HepG2 (cell line): Measurements from ENCODE around the gene DNM1L. TPM values are rescaled to one million over a fixed set of nuclear protein-coding genes. Genes with fewer than 3 reads are reported as not detected.

Experiments
- ATAC-seq: fragments of 200-7000 bp; cut with Tn5 transposase; 3 replicates; pipeline ENCODE4 v1.9.1; 2020; ENCODE audit warnings: mild to moderate bottlenecking, moderate library complexity
- BruUV-seq: library from RNA; stranded (reverse); fragments of 400-500 nt; replicated peaks from 2 replicates; lab custom pipeline; 2021; lab: Mats Ljungman, UMichigan
- CTCF ChIA-PET: fragments of 300-600 bp; formaldehyde crosslinking; extraction: SDS; loops from one replicate; lab custom pipeline; 2021; ENCODE audit warnings: low total read pairs, inconsistent platforms, low intra/inter-chr PET ratio; lab: Yijun Ruan, JAX
- POLR2A ChIA-PET: fragments of 350-600 bp; sonication (Branson Sonifier 250); formaldehyde crosslinking; loops from one replicate; lab custom pipeline; 2020; ENCODE audit warnings: antibody characterized with exemption, inconsistent platforms; lab: Yijun Ruan, JAX
- DNase-seq: peaks from one replicate; pipeline ENCODE4 v3.0.0-alpha.2; 2015; ENCODE audit warnings: low spot score
- FAIRE-seq: peaks from 3 replicates; lab custom pipeline; 2011; peaks lifted over from hg19 to GRCh38; lab: Jason Lieb, UNC
- H2AFZ ChIP-seq: one replicate; pipeline ENCODE4 v1.6.1; 2011; ENCODE audit warnings: low read length, inconsistent platforms
- H3K27ac ChIP-seq: fragments of 300-600 bp; 3 replicates; pipeline ENCODE4 v1.8.0; 2011; ENCODE audit warnings: mixed run types, mild to moderate bottlenecking, mixed read lengths, low read length, inconsistent platforms; ENCODE audit not compliant: insufficient read depth; ENCODE audit errors: extremely low read length
- H3K27me3 ChIP-seq, 2 experiments: fragments of 200-600 bp in 1 of 2; 2 replicates in 1 of 2; 3 replicates in 1 of 2; pipeline versions ENCODE4 v1.6.0 to v1.8.0; 2011; ENCODE audit warnings: low read length in 2 of 2, mild to moderate bottlenecking in 2 of 2, moderate library complexity in 2 of 2, inconsistent platforms in 1 of 2; ENCODE audit not compliant: insufficient read depth in 2 of 2, control insufficient read depth in 1 of 2
- H3K36me3 ChIP-seq, 2 experiments: fragments of 200-600 bp in 1 of 2; replicated peaks in 1 of 2; 2 replicates in 1 of 2; 3 replicates in 1 of 2; pipeline versions ENCODE4 v1.5.1 to v1.8.0; 2011; ENCODE audit warnings: low read length in 2 of 2, inconsistent platforms in 1 of 2; ENCODE audit not compliant: insufficient read depth in 2 of 2, control insufficient read depth in 1 of 2
- H3K4me1 ChIP-seq: 2 replicates; pipeline ENCODE4 v1.5.1; 2012; ENCODE audit warnings: low read length, inconsistent platforms; ENCODE audit not compliant: insufficient read depth
- H3K4me2 ChIP-seq: 2 replicates; pipeline ENCODE4 v1.6.0; 2011; ENCODE audit warnings: low read depth, low read length, inconsistent platforms
- H3K4me3 ChIP-seq, 3 experiments: fragments of 200-600 bp in 1 of 3; sonication (generic), shearing (Covaris generic) in 1 of 3; replicated peaks in 1 of 3; 2 replicates each; pipeline ENCODE4 v1.5.1; 2011 to 2016; ENCODE audit warnings: low read length in 3 of 3, inconsistent platforms in 2 of 3, low read depth in 2 of 3, mild to moderate bottlenecking in 2 of 3, control low read depth in 1 of 3, mixed read lengths in 1 of 3; ENCODE audit not compliant: insufficient read depth in 1 of 3
- H3K79me2 ChIP-seq: one replicate; pipeline ENCODE4 v1.6.1; 2011; ENCODE audit warnings: low read length, inconsistent platforms; ENCODE audit not compliant: insufficient read depth
- H3K9ac ChIP-seq: 2 replicates; pipeline ENCODE4 v1.6.0; 2011; ENCODE audit warnings: mild to moderate bottlenecking, low read depth, low read length, inconsistent platforms; ENCODE audit not compliant: insufficient read depth
- H3K9me3 ChIP-seq: 2 replicates; pipeline ENCODE4 v1.5.1; 2012; ENCODE audit warnings: mild to moderate bottlenecking, low read length
- H4K20me1 ChIP-seq: 2 replicates; pipeline ENCODE4 v1.6.0; 2011; ENCODE audit warnings: inconsistent platforms, mild to moderate bottlenecking, low read length, moderate library complexity; ENCODE audit not compliant: insufficient read depth
- AGO1 ChIP-seq: fragments of 200-400 bp; formaldehyde crosslinking; IDR thresholded peaks from 2 replicates; pipeline ENCODE4 v1.6.1; 2017; ENCODE audit warnings: mild to moderate bottlenecking, low read depth, low read length, moderate library complexity; ENCODE audit not compliant: poor library complexity, severe bottlenecking
- GPBP1L1 ChIP-seq: sonication (generic); formaldehyde crosslinking; IDR thresholded peaks from 2 replicates; pipeline ENCODE4 v1.5.0; 2020; ENCODE audit warnings: mild to moderate bottlenecking, missing genetic modification reagents
- PCBP2 ChIP-seq: fragments of 200-400 bp; formaldehyde crosslinking; optimal IDR thresholded peaks from 2 replicates; pipeline ENCODE3; 2018; ENCODE audit warnings: low read length, low read depth; ENCODE audit not compliant: poor library complexity, severe bottlenecking
- PHF8 ChIP-seq: sonication (generic); formaldehyde crosslinking; IDR thresholded peaks from 2 replicates; pipeline ENCODE4 v1.5.0; 2020; ENCODE audit warnings: missing genetic modification reagents
- SIX1 ChIP-seq: sonication (generic); formaldehyde crosslinking; IDR thresholded peaks from 2 replicates; pipeline ENCODE4 v1.4.0; 2020; ENCODE audit warnings: missing genetic modification reagents, borderline replicate concordance
- ZFAT ChIP-seq: sonication (generic); formaldehyde crosslinking; conservative IDR thresholded peaks from 2 replicates; pipeline ENCODE4 v1.8.1; 2023; ENCODE audit warnings: missing genetic modification reagents, inconsistent platforms
- ZNF276 ChIP-seq: sonication (generic); formaldehyde crosslinking; IDR thresholded peaks from 2 replicates; pipeline ENCODE4 v1.4.0; 2020; ENCODE audit warnings: mild to moderate bottlenecking, low read depth, missing genetic modification reagents
- ZNF296 ChIP-seq: sonication (generic); formaldehyde crosslinking; conservative IDR thresholded peaks from 2 replicates; pipeline ENCODE4 v1.5.0; 2020; ENCODE audit warnings: mild to moderate bottlenecking, missing genetic modification reagents
- ZNF761 ChIP-seq: sonication (generic); formaldehyde crosslinking; conservative IDR thresholded peaks from 2 replicates; pipeline ENCODE4 v1.4.0; 2020; ENCODE audit warnings: mild to moderate bottlenecking, missing genetic modification reagents
- ZNF784 ChIP-seq: sonication (generic); formaldehyde crosslinking; IDR thresholded peaks from 2 replicates; pipeline ENCODE4 v1.5.1; 2020; ENCODE audit warnings: missing genetic modification reagents, mild to moderate bottlenecking, borderline replicate concordance
- WGBS: methylation state at CpG from one replicate; pipeline ENCODE4 v1.1.6; 2017; ENCODE audit warnings: low lambda C conversion rate; 5-methylcytosine and 5-hydroxymethylcytosine counted together
- in situ Hi-C: cut with HindIII; loops from 2 replicates; pipeline ENCODE4 v1.10.0; 2017; ENCODE audit warnings: low pct_unique_long_range_greater_than_20kb; ENCODE audit not compliant: extremely low pct_ligation_motif_present
- intact Hi-C: fragments of 100-400 bp; cut with micrococcal nuclease; formaldehyde crosslinking; loops from one replicate; pipeline ENCODE4 v1.10.0; 2022; ENCODE audit not compliant: unreplicated experiment
- polyA plus RNA-seq, 8 experiments: library from polyadenylated mRNA; depleted of rRNA in 3 of 8; stranded (reverse) in 7 of 8; unstranded in 1 of 8; fragments of >200 nt; fragmentation: Illumina TruSeq in 4 of 8; extraction: Trizol in 4 of 8; gene quantifications; 2 replicates each; pipeline versions ENCODE4 v1.2.1 to v1.2.3, GENCODE V29; 2011 to 2016; ENCODE audit warnings: low read depth in 4 of 8, missing spikeins in 1 of 8, mixed read lengths in 1 of 8; ENCODE audit not compliant: insufficient read depth in 1 of 8
- total RNA-seq, 5 experiments: library from RNA; depleted of rRNA; stranded (reverse); fragments of >200 nt; fragmentation: Illumina TruSeq; extraction: Trizol; gene quantifications; 2 replicates each; pipeline ENCODE4 v1.2.3, GENCODE V29; 2016; ENCODE audit warnings: low read depth in 1 of 5
- TF ChIP-seq, protein P1 (sequence below): sonication (generic); formaldehyde crosslinking; IDR thresholded peaks from one replicate; pipeline ENCODE4 v1.5.1; 2020; ENCODE audit warnings: mild to moderate bottlenecking, missing genetic modification reagents; ENCODE audit errors: not compliant biosample characterization

The DNM1L gene
- total and polyA plus RNA-seq, 2 of the 13 experiments (the other 11 are each of a cell fraction or from before 2014, with no cell fraction given) = 35.9 to 65.8 TPM

DNA sequence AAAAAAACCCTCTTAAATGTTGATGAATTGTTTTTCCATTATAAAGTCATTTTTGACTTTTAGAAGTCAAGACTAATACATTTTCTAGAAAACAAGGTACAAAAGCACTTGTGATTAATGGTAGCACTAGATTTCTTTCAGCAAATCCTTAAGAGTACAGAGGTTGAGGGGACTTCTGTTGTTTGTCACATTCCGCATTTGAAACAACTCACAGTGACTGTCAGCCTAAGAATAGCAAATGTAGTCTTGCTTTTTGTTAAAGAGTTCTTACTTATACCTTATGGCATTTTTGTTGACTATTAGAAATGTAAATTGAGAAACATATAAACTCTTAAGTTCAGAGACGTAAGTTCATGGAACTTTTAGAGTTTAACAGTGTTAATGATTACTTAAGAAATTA lies 60.2 kb downstream of the DNM1L start:
- Histone ChIP-seq H3K4me1 (no peaks in the 10 kb centered on the region), H3K36me3 (peaks cover 9 to 64% of the 10 kb centered on the region in 2 experiments), H3K79me2 (no peaks in the 10 kb centered on the region), H2AFZ (no peak overlapping the region), H4K20me1 (no peaks in the 10 kb centered on the region), H3K27me3 (no peaks in the 10 kb centered on the region), H3K4me2 (no peak overlapping the region), H3K27ac (no peak overlapping the region), H3K4me3 (no peak overlapping the region), H3K9ac (no peak overlapping the region), H3K9me3 (no peaks in the 10 kb centered on the region)
- intact Hi-C loops = no loop called here
- ChIA-PET CTCF (no interaction called here), POLR2A (no interaction called here)
- TF ChIP-seq, protein P1, sequence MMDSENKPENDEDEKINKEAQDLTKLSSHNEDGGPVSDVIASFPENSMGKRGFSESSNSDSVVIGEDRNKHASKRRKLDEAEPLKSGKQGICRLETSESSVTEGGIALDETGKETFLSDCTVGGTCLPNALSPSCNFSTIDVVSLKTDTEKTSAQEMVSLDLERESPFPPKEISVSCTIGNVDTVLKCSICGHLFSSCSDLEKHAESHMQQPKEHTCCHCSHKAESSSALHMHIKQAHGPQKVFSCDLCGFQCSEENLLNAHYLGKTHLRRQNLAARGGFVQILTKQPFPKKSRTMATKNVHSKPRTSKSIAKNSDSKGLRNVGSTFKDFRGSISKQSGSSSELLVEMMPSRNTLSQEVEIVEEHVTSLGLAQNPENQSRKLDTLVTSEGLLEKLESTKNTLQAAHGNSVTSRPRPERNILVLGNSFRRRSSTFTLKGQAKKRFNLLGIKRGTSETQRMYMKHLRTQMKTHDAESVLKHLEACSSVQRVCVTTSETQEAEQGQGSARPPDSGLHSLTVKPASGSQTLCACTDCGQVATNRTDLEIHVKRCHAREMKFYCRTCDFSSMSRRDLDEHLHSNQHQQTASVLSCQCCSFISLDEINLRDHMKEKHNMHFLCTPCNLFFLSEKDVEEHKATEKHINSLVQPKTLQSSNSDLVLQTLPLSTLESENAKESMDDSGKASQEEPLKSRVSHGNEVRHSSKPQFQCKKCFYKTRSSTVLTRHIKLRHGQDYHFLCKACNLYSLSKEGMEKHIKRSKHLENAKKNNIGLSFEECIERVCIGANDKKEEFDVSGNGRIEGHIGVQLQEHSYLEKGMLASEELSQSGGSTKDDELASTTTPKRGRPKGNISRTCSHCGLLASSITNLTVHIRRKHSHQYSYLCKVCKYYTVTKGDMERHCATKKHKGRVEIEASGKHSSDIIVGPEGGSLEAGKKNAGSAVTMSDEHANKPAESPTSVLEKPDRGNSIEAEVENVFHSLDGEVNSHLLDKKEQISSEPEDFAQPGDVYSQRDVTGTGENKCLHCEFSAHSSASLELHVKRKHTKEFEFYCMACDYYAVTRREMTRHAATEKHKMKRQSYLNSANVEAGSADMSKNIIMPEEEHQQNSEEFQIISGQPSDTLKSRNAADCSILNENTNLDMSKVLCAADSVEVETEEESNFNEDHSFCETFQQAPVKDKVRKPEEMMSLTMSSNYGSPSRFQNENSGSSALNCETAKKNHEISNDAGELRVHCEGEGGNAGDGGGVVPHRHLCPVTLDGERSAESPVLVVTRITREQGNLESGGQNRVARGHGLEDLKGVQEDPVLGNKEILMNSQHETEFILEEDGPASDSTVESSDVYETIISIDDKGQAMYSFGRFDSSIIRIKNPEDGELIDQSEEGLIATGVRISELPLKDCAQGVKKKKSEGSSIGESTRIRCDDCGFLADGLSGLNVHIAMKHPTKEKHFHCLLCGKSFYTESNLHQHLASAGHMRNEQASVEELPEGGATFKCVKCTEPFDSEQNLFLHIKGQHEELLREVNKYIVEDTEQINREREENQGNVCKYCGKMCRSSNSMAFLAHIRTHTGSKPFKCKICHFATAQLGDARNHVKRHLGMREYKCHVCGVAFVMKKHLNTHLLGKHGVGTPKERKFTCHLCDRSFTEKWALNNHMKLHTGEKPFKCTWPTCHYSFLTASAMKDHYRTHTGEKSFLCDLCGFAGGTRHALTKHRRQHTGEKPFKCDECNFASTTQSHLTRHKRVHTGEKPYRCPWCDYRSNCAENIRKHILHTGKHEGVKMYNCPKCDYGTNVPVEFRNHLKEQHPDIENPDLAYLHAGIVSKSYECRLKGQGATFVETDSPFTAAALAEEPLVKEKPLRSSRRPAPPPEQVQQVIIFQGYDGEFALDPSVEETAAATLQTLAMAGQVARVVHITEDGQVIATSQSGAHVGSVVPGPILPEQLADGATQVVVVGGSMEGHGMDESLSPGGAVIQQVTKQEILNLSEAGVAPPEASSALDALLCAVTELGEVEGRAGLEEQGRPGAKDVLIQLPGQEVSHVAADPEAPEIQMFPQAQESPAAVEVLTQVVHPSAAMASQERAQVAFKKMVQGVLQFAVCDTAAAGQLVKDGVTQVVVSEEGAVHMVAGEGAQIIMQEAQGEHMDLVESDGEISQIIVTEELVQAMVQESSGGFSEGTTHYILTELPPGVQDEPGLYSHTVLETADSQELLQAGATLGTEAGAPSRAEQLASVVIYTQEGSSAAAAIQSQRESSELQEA = no peak
- TF ChIP-seq GPBP1L1 (CRISPR knock-in tag) = no peak
- no peak for TF ChIP-seq ZNF276 (CRISPR knock-in tag)
- TF ChIP-seq PCBP2 = no peak
- TF ChIP-seq SIX1 (CRISPR knock-in tag) = no peak
- TF ChIP-seq ZNF296 (CRISPR knock-in tag) = no peak
- TF ChIP-seq ZNF784 (CRISPR knock-in tag) = no peak
- TF ChIP-seq ZNF761 (CRISPR knock-in tag) = no peak
- TF ChIP-seq PHF8 (CRISPR knock-in tag) = no peak
- TF ChIP-seq AGO1 = no peak
- TF ChIP-seq ZFAT = no peak
- DNase-seq (no peak), FAIRE-seq (no peak), ATAC-seq (no peak)
- whole genome bisulfite sequencing = 94% methylated on average over 2 of the region's 2 CpGs
- no TSS peak for BruUV-seq
- in situ Hi-C loops = no loop called here
